GM19025 (cell line): ENCODE measurements around the gene OR9A2.

Experiments
- ATAC-seq: cut with Tn5 transposase; IDR thresholded peaks from one replicate; pipeline ENCODE4 v1.9.1; 2021; ENCODE audit warnings: mild to moderate bottlenecking, low read depth, moderate library complexity; ENCODE audit not compliant: unreplicated experiment

OR9A2 gene

GRCh38 chr7:143027032-143027431 lies at the start of gene OR9A2:
TSS of gene OR9A2 (minus strand) at chr7:143027132. CDS start at chr7:143027132, 0 bp downstream.
- no peak for ATAC-seq

- no peak for ATAC-seq
Measured at GRCh38 chr7:143074141-143074540, 47.2 kb upstream of the OR9A2 start.

GRCh38 chr7:143073556-143073955 lies 46.6 kb upstream of the OR9A2 start:
- ATAC-seq: no peak

GRCh38 chr7:143069912-143070500 lies 43.1 kb upstream of the OR9A2 start:
- no peak for ATAC-seq

- ATAC-seq: no peak
Measured at GRCh38 chr7:143068446-143068845, 41.5 kb upstream of the OR9A2 start.

- no peak for ATAC-seq
Measured at GRCh38 chr7:143063741-143064140, 36.8 kb upstream of the OR9A2 start.

- ATAC-seq: no peak
Measured at GRCh38 chr7:143055754-143056153, 28.8 kb upstream of the OR9A2 start.

- no peak for ATAC-seq
Measured at GRCh38 chr7:143054621-143055020, 27.7 kb upstream of the OR9A2 start.

GRCh38 chr7:143052041-143052440 lies 25.1 kb upstream of the OR9A2 start, which contains the start of gene OR6V1:
TSS of gene OR6V1 (plus strand) at chr7:143052341. CDS start at chr7:143052341, 0 bp downstream.
- no peak for ATAC-seq

GRCh38 chr7:143050931-143051330 lies 24.0 kb upstream of the OR9A2 start:
- ATAC-seq: no peak

- no peak for ATAC-seq
Measured at GRCh38 chr7:143049362-143049761, 22.4 kb upstream of the OR9A2 start.

GRCh38 chr7:143048827-143049226 lies 21.9 kb upstream of the OR9A2 start:
- no peak for ATAC-seq

- ATAC-seq: no peak
Measured at GRCh38 chr7:143047326-143047725, 20.4 kb upstream of the OR9A2 start.

GRCh38 chr7:143046426-143046851 lies 19.5 kb upstream of the OR9A2 start:
- no peak for ATAC-seq

- ATAC-seq: no peak
Measured at GRCh38 chr7:143043391-143043790, 16.5 kb upstream of the OR9A2 start.

GRCh38 chr7:143042790-143043271 lies 15.9 kb upstream of the OR9A2 start:
- no peak for ATAC-seq

- ATAC-seq: no peak
Measured at GRCh38 chr7:143042159-143042789, 15.3 kb upstream of the OR9A2 start.

- ATAC-seq: no peak
Measured at GRCh38 chr7:143041346-143041745, 14.4 kb upstream of the OR9A2 start.

GRCh38 chr7:143040209-143040715 lies 13.3 kb upstream of the OR9A2 start:
- no peak for ATAC-seq

GRCh38 chr7:143038635-143039034 lies 11.7 kb upstream of the OR9A2 start:
- no peak for ATAC-seq

GRCh38 chr7:143027683-143028082 lies 751 bp upstream of the OR9A2 start:
- no peak for ATAC-seq

- no peak for ATAC-seq
Measured at GRCh38 chr7:143025371-143025770, 1.6 kb downstream of the OR9A2 start.
